Loucy (cell line): ENCODE results near the gene FAM219A.

Source experiments
- H2AFZ ChIP-seq: fragments of 200-600 bp; sonication (generic); 2 replicates; pipeline ENCODE4 v1.6.0; 2016; ENCODE audit warnings: antibody characterized with exemption, mild to moderate bottlenecking, low read length, moderate library complexity
- H3F3A ChIP-seq: fragments of 200-600 bp; 2 replicates; pipeline ENCODE4 v1.6.0; 2016; ENCODE audit warnings: antibody characterized with exemption, low read depth, mild to moderate bottlenecking
- H3K27me3 ChIP-seq: fragments of 200-600 bp; sonication (generic); 2 replicates; pipeline ENCODE4 v1.6.1; 2014; ENCODE audit warnings: low read length, mild to moderate bottlenecking; ENCODE audit not compliant: insufficient read depth, poor library complexity, severe bottlenecking
- H3K36me3 ChIP-seq: fragments of 200-600 bp; sonication (generic); 2 replicates; pipeline ENCODE4 v1.6.1; 2016; ENCODE audit warnings: low read length; ENCODE audit not compliant: insufficient read depth
- H3K4me1 ChIP-seq: fragments of 200-600 bp; sonication (generic); 2 replicates; pipeline ENCODE4 v1.5.1; 2014; ENCODE audit warnings: low read length, mild to moderate bottlenecking; ENCODE audit not compliant: insufficient read depth, poor library complexity, severe bottlenecking
- H3K4me2 ChIP-seq: fragments of 200-600 bp; sonication (generic); 2 replicates; pipeline ENCODE4 v1.6.0; 2014; ENCODE audit warnings: antibody characterized with exemption, low read length, low read depth, mild to moderate bottlenecking; ENCODE audit not compliant: poor library complexity, severe bottlenecking
- H3K4me3 ChIP-seq: fragments of 200-600 bp; sonication (generic); 2 replicates; pipeline ENCODE4 v1.5.1; 2014; ENCODE audit warnings: low read length, mild to moderate bottlenecking, mixed read lengths; ENCODE audit not compliant: poor library complexity, severe bottlenecking
- H3K79me2 ChIP-seq: fragments of 200-600 bp; sonication (generic); 2 replicates; pipeline ENCODE4 v1.6.1; 2014; ENCODE audit warnings: low read length; ENCODE audit not compliant: insufficient read depth
- H3K9ac ChIP-seq: fragments of 200-600 bp; sonication (generic); 2 replicates; pipeline ENCODE4 v1.6.0; 2014; ENCODE audit warnings: mild to moderate bottlenecking, low read depth, low read length, moderate library complexity; ENCODE audit not compliant: poor library complexity, severe bottlenecking
- H3K9me2 ChIP-seq: fragments of 200-600 bp; sonication (generic); replicated peaks from 2 replicates; pipeline ENCODE4 v1.6.1; 2016; ENCODE audit warnings: low read depth, low read length, mixed read lengths
- H3K9me3 ChIP-seq: fragments of 200-600 bp; sonication (generic); 2 replicates; pipeline ENCODE4 v1.6.1; 2014; ENCODE audit warnings: mild to moderate bottlenecking, antibody characterized with exemption, low read length, low read depth; ENCODE audit not compliant: insufficient read depth
- H4K20me1 ChIP-seq: fragments of 200-600 bp; sonication (generic); 2 replicates; pipeline ENCODE4 v1.6.0; 2014; ENCODE audit warnings: antibody characterized with exemption, low read length, mild to moderate bottlenecking; ENCODE audit not compliant: insufficient read depth, poor library complexity, severe bottlenecking
- EZH2phosphoT487 ChIP-seq: fragments of 200-600 bp; IDR thresholded peaks from 2 replicates; pipeline ENCODE4 v1.6.1; 2018; ENCODE audit warnings: antibody characterized with exemption, mild to moderate bottlenecking, moderate library complexity, borderline replicate concordance
- TF ChIP-seq, protein P1 (sequence below): fragments of 200-600 bp; sonication (generic); conservative IDR thresholded peaks from 2 replicates; pipeline ENCODE4 v1.5.1; 2014; ENCODE audit warnings: mild to moderate bottlenecking, antibody characterized with exemption, low read length

Gene FAM219A

DNA sequence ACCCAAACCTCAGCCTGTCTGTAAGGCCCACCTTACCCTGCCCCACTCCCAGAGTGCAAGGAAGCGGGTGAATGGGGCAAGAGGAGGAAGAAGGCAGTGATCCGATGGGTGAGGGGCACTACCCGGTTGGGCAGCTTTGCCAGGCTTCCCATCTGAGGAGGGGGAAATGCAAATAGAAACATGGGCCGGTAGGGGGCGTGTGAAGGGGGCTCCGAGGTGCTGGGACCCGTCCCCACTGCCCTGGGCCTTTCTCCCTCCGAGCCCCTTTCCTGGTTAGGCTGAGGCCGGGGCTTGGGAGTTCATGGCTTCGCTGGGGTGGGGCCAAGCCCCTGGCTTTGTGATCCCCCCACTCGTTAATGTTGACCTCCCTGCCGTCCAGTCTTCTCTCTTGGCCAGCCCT is 58.1 kb downstream of the FAM219A start:
- Histone ChIP-seq H4K20me1 (no peaks in the 10 kb centered on the region), H3F3A (no peaks in the 10 kb centered on the region), H3K4me1 (no peaks in the 10 kb centered on the region), H3K9ac (no peak overlapping the region), H3K27me3 (no peaks in the 10 kb centered on the region), H2AFZ (no peak overlapping the region), H3K4me3 (no peak overlapping the region), H3K9me2 (no peaks in the 10 kb centered on the region), H3K79me2 (no peaks in the 10 kb centered on the region), H3K36me3 (no peaks in the 10 kb centered on the region), H3K9me3 (no peaks in the 10 kb centered on the region), H3K4me2 (no peak overlapping the region)
- TF ChIP-seq EZH2phosphoT487, result no peak

DNA sequence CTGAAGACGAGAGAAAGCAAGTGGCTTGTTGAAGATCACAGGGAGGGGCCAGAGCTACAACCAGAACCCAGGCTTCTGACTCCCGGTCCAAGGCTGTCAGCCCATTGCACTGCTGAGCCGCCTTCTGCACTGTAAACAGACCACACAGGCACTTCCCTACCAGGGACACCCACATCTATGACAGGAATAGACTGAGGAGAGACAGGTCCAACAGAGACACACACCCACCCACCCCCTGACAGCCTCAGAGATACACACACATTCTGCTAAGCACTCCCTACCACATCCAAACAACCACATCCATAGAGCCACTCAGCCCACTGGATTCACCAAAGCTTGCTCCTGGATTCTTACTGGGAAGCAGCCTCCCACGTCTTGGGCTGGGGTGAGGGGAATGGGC is 58.6 kb downstream of the FAM219A start:
- TF ChIP-seq EZH2phosphoT487, result no peak
- TF ChIP-seq, protein P1, sequence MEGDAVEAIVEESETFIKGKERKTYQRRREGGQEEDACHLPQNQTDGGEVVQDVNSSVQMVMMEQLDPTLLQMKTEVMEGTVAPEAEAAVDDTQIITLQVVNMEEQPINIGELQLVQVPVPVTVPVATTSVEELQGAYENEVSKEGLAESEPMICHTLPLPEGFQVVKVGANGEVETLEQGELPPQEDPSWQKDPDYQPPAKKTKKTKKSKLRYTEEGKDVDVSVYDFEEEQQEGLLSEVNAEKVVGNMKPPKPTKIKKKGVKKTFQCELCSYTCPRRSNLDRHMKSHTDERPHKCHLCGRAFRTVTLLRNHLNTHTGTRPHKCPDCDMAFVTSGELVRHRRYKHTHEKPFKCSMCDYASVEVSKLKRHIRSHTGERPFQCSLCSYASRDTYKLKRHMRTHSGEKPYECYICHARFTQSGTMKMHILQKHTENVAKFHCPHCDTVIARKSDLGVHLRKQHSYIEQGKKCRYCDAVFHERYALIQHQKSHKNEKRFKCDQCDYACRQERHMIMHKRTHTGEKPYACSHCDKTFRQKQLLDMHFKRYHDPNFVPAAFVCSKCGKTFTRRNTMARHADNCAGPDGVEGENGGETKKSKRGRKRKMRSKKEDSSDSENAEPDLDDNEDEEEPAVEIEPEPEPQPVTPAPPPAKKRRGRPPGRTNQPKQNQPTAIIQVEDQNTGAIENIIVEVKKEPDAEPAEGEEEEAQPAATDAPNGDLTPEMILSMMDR, result no peak
- Histone ChIP-seq H4K20me1 (no peaks in the 10 kb centered on the region), H3K9ac (no peak overlapping the region), H3K9me2 (no peaks in the 10 kb centered on the region), H3K4me2 (no peak overlapping the region), H3K36me3 (no peaks in the 10 kb centered on the region), H3K27me3 (no peaks in the 10 kb centered on the region), H3F3A (no peaks in the 10 kb centered on the region), H3K4me1 (no peaks in the 10 kb centered on the region), H3K4me3 (no peak overlapping the region), H3K9me3 (no peaks in the 10 kb centered on the region), H3K79me2 (no peaks in the 10 kb centered on the region), H2AFZ (no peak overlapping the region)

DNA sequence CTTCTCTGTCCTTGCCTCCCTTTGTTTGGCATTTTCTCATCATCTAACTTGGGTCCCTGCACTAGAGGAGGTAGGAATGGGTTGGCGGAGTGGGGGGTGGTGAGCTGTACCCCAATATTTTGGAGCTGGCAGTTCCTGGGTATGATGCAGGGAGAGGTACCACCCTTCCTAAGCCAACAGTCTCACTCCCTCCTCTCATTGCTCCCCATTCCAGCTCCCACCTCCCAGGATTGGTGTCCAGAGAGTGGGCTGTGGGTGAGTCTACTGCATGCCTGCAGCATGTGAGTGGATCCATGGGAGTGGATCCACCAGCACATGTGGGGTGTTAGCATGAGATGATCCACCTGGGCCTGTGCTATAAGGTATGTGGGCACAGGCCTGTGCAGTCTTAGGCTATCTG is 59.5 kb downstream of the FAM219A start:
- TF ChIP-seq, protein P1, result no peak
- no peak for TF ChIP-seq EZH2phosphoT487
- Histone ChIP-seq H3K9ac (no peak overlapping the region), H3F3A (no peaks in the 10 kb centered on the region), H3K79me2 (no peaks in the 10 kb centered on the region), H3K4me1 (no peaks in the 10 kb centered on the region), H3K9me2 (no peaks in the 10 kb centered on the region), H3K9me3 (no peaks in the 10 kb centered on the region), H2AFZ (no peak overlapping the region), H3K4me2 (no peak overlapping the region), H3K27me3 (no peaks in the 10 kb centered on the region), H3K4me3 (no peak overlapping the region), H4K20me1 (no peaks in the 10 kb centered on the region), H3K36me3 (no peaks in the 10 kb centered on the region)
